GM19395 (cell line): ENCODE measurements around the gene FAN1.
"Not testable (repeated sequence)": the region's sequence is repeated elsewhere in the genome, so short reads cannot be mapped to it uniquely, and the experiment has no call there.

Source experiments
- ATAC-seq: cut with Tn5 transposase; IDR thresholded peaks from one replicate; pipeline ENCODE4 v1.9.1; 2021; ENCODE audit warnings: mild to moderate bottlenecking, moderate library complexity; ENCODE audit not compliant: unreplicated experiment

Gene FAN1

GRCh38 chr15:30903497-30904187, at the start of gene FAN1:
FAN1 (plus strand) TSS chr15:30903915; CDS start chr15:30904664, 749 bp downstream.
- peak; percentile 89 for ATAC-seq

GRCh38 chr15:30859091-30859874, 44.4 kb upstream of the FAN1 start:
- ATAC-seq: no peak

GRCh38 chr15:30865257-30865656, 38.5 kb upstream of the FAN1 start:
- ATAC-seq: no peak

- ATAC-seq: no peak
These were observed 33.0 kb upstream of the FAN1 start for GRCh38 chr15:30870681-30871080.

- no peak for ATAC-seq
These were observed 31.4 kb upstream of the FAN1 start for GRCh38 chr15:30872341-30872748.

GRCh38 chr15:30877070-30877469, 26.6 kb upstream of the FAN1 start:
- no peak for ATAC-seq

GRCh38 chr15:30878515-30878914, 25.2 kb upstream of the FAN1 start:
- ATAC-seq: no peak

GRCh38 chr15:30882849-30883433, 20.8 kb upstream of the FAN1 start:
- no peak for ATAC-seq

GRCh38 chr15:30883666-30884065, 20.0 kb upstream of the FAN1 start:
- ATAC-seq: not testable (repeated sequence)

GRCh38 chr15:30885814-30886213, 17.9 kb upstream of the FAN1 start:
- ATAC-seq: no peak

GRCh38 chr15:30889196-30889595, 14.5 kb upstream of the FAN1 start:
- no peak for ATAC-seq

- no peak for ATAC-seq
These were observed 8.1 kb upstream of the FAN1 start for GRCh38 chr15:30895461-30896210.

- no peak for ATAC-seq
These were observed 7.5 kb upstream of the FAN1 start for GRCh38 chr15:30896211-30896606.

GRCh38 chr15:30901889-30902288, 1.8 kb upstream of the FAN1 start:
- ATAC-seq: no peak

- no peak for ATAC-seq
These were observed 1.1 kb downstream of the FAN1 start for GRCh38 chr15:30904812-30905211.

GRCh38 chr15:30905821-30906220, 2.1 kb downstream of the FAN1 start:
- no peak for ATAC-seq

GRCh38 chr15:30906366-30906765, 2.7 kb downstream of the FAN1 start:
- no peak for ATAC-seq

GRCh38 chr15:30913761-30914160, 10.0 kb downstream of the FAN1 start:
- ATAC-seq: no peak

GRCh38 chr15:30917013-30917412, 13.3 kb downstream of the FAN1 start:
- no peak for ATAC-seq

GRCh38 chr15:30917675-30918074, 14.0 kb downstream of the FAN1 start:
- no peak for ATAC-seq

- no peak for ATAC-seq
These were observed 14.7 kb downstream of the FAN1 start for GRCh38 chr15:30918366-30918765.
